SU-DHL-6 (cell line): ENCODE measurements around the gene FOXQ1.

Experiments used
- H2AFZ ChIP-seq: fragments of 200-600 bp; sonication (generic); 2 replicates; pipeline ENCODE4 v1.6.1; 2014; ENCODE audit warnings: low read depth, mild to moderate bottlenecking, moderate library complexity, mixed read lengths, antibody characterized with exemption, low read length; ENCODE audit not compliant: severe bottlenecking
- H3F3A ChIP-seq: fragments of 200-600 bp; shearing (Covaris generic); 2 replicates; pipeline ENCODE4 v1.6.0; 2016; ENCODE audit warnings: antibody characterized with exemption, mild to moderate bottlenecking; ENCODE audit not compliant: insufficient read depth
- H3K27ac ChIP-seq: fragments of 200-600 bp; sonication (generic); 2 replicates; pipeline ENCODE4 v1.5.1; 2016; ENCODE audit warnings: low read depth, mild to moderate bottlenecking, low read length, moderate library complexity, mixed read lengths
- H3K27me3 ChIP-seq: fragments of 200-600 bp; sonication (generic), shearing (Covaris generic); 2 replicates; pipeline ENCODE4 v1.6.0; 2014; ENCODE audit warnings: mild to moderate bottlenecking, low read length
- H3K36me3 ChIP-seq: fragments of 200-600 bp; sonication (generic); 2 replicates; pipeline ENCODE4 v1.6.1; 2014; ENCODE audit warnings: mild to moderate bottlenecking, low read length, mixed read lengths
- H3K4me2 ChIP-seq: fragments of 300-600, 200-600 bp; shearing (Covaris generic), sonication (generic); 2 replicates; pipeline ENCODE4 v1.6.0; 2014; ENCODE audit warnings: low read length, low read depth, mild to moderate bottlenecking; ENCODE audit not compliant: poor library complexity, severe bottlenecking
- H3K4me3 ChIP-seq: fragments of 200-600 bp; sonication (generic); 2 replicates; pipeline ENCODE4 v1.5.1; 2014; ENCODE audit warnings: antibody characterized with exemption, low read length, mild to moderate bottlenecking, mixed read lengths; ENCODE audit not compliant: insufficient read depth, poor library complexity, severe bottlenecking
- H3K79me2 ChIP-seq: fragments of 200-600 bp; sonication (generic); 2 replicates; pipeline ENCODE4 v1.6.1; 2014; ENCODE audit warnings: mild to moderate bottlenecking, low read length, moderate library complexity; ENCODE audit not compliant: insufficient read depth
- H3K9ac ChIP-seq: fragments of 200-600 bp; sonication (generic); 2 replicates; pipeline ENCODE4 v1.7.0; 2014; ENCODE audit warnings: mild to moderate bottlenecking, low read length
- H3K9me2 ChIP-seq: fragments of 200-600 bp; sonication (generic); replicated peaks from 2 replicates; pipeline ENCODE4 v1.6.1; 2014; ENCODE audit warnings: low read length; ENCODE audit not compliant: insufficient read depth
- H3K9me3 ChIP-seq: fragments of 200-600 bp; sonication (generic); 2 replicates; pipeline ENCODE4 v1.6.1; 2014; ENCODE audit warnings: low read length, mixed read lengths; ENCODE audit not compliant: insufficient read depth
- H4K20me1 ChIP-seq: fragments of 200-600 bp; sonication (generic); 2 replicates; pipeline ENCODE4 v1.6.1; 2014; ENCODE audit warnings: low read depth, mild to moderate bottlenecking, antibody characterized with exemption, low read length, moderate library complexity, mixed read lengths
- EZH2phosphoT487 ChIP-seq: fragments of 200-600 bp; sonication (generic), shearing (Covaris generic); conservative IDR thresholded peaks from 2 replicates; pipeline ENCODE4 v1.6.1; 2018; ENCODE audit warnings: mild to moderate bottlenecking, antibody characterized with exemption, low read length, moderate library complexity, mixed read lengths
- TF ChIP-seq, protein P1 (sequence below): fragments of 200-600 bp; sonication (generic); IDR thresholded peaks from one replicate; pipeline ENCODE4 v1.5.1; 2017; ENCODE audit warnings: antibody characterized with exemption, mild to moderate bottlenecking, low read length, moderate library complexity; ENCODE audit not compliant: insufficient read depth, poor library complexity, severe bottlenecking

Gene FOXQ1

DNA sequence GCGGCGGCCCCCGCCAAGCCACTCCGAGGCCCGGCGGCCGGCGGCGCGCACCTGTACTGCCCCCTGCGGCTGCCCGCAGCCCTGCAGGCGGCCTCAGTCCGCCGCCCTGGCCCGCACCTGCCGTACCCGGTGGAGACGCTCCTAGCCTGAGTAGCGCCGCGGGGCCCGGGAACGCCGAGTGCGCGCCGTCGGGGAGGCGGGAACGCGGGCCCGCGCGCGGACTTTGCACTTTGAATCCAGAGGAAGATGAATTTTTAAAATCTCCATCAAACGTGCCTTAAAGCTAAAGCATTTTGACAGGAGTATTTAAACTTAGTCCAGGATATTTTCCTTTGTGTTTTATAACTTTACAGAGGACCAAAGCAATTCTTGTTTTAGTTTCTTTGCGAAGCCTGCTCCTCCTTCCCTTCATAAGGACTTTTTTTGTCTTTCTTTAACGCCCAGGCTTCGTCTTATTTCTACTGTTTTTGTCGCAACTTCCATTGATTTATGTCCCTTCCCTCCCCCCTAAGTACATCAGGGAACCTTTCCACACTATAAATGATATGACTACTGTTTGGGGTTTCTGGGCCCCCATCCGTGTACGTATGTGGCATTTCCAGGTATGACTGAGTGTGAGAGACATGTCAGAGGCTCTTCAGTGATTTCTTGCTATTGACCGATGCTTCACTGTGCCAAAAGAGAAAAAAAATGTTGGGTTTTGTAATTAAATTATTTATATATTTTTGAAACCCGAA is 2.0 kb downstream of the FOXQ1 start:
- Histone ChIP-seq H3K27me3 (no peaks in the 10 kb centered on the region), H3K9ac (no peak overlapping the region), H3K79me2 (no peaks in the 10 kb centered on the region), H2AFZ (no peak overlapping the region), H3K9me2 (no peaks in the 10 kb centered on the region), H3K27ac (no peak overlapping the region), H3K4me3 (no peak overlapping the region), H3F3A (no peaks in the 10 kb centered on the region), H4K20me1 (no peaks in the 10 kb centered on the region), H3K4me2 (no peak overlapping the region), H3K36me3 (no peaks in the 10 kb centered on the region), H3K9me3 (no peaks in the 10 kb centered on the region)
- TF ChIP-seq, protein P1, sequence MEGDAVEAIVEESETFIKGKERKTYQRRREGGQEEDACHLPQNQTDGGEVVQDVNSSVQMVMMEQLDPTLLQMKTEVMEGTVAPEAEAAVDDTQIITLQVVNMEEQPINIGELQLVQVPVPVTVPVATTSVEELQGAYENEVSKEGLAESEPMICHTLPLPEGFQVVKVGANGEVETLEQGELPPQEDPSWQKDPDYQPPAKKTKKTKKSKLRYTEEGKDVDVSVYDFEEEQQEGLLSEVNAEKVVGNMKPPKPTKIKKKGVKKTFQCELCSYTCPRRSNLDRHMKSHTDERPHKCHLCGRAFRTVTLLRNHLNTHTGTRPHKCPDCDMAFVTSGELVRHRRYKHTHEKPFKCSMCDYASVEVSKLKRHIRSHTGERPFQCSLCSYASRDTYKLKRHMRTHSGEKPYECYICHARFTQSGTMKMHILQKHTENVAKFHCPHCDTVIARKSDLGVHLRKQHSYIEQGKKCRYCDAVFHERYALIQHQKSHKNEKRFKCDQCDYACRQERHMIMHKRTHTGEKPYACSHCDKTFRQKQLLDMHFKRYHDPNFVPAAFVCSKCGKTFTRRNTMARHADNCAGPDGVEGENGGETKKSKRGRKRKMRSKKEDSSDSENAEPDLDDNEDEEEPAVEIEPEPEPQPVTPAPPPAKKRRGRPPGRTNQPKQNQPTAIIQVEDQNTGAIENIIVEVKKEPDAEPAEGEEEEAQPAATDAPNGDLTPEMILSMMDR = no peak
- TF ChIP-seq EZH2phosphoT487 = no peak

DNA sequence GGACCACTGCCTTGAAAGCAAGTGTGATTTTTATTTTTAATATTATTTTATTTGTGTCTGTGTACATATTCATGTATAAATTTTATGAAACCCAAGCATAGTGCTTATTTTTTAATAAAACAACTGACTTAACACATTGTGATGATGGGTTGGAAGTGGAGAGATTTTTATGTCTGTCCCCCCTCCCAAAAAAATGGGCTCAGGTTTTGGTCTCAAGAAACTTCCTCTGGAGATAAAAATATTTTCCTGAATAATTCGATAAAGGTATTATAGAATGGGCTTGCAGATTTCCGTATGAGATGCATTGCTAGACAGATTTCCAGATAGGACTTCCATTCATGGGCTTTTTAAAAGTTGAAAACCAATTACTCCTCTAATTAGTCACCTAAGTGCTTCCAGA is 2.7 kb downstream of the FOXQ1 start:
- Histone ChIP-seq H4K20me1 (no peaks in the 10 kb centered on the region), H3K4me3 (no peak overlapping the region), H3K36me3 (no peaks in the 10 kb centered on the region), H3K27ac (no peak overlapping the region), H2AFZ (no peak overlapping the region), H3K9me2 (no peaks in the 10 kb centered on the region), H3K9ac (no peak overlapping the region), H3K9me3 (no peaks in the 10 kb centered on the region), H3K79me2 (no peaks in the 10 kb centered on the region), H3F3A (no peaks in the 10 kb centered on the region), H3K4me2 (no peak overlapping the region), H3K27me3 (no peaks in the 10 kb centered on the region)
- TF ChIP-seq, protein P1 = no peak
- TF ChIP-seq EZH2phosphoT487 = no peak

DNA sequence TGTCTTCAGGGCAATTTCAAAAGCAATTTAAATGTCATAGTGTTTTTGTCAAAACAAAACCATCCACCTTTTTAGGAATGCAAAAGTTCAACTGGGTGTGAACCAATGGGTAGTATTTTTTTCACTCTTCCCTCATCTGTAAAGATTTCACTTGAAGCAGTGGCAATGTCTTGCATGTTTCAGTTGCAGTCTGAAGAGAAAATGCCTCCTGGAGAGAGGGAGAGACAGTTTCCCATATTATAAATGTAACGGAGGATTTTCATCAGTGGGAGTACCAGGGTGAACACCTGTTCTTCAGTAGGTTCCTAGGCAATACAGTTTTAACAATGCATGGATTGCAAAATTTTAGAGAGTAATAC is 3.3 kb downstream of the FOXQ1 start:
- no peaks in the 10 kb centered on the region for H4K20me1 ChIP-seq
- TF ChIP-seq, protein P1 = no peak
- no peak for TF ChIP-seq EZH2phosphoT487
- H3K9ac ChIP-seq = no peak overlapping the region
- no peaks in the 10 kb centered on the region for H3K27me3 ChIP-seq
- H3K4me2 ChIP-seq = no peak overlapping the region
- no peaks in the 10 kb centered on the region for H3K36me3 ChIP-seq
- H3F3A ChIP-seq = no peaks in the 10 kb centered on the region
- no peak overlapping the region for H3K27ac ChIP-seq
- no peak overlapping the region for H2AFZ ChIP-seq
- no peaks in the 10 kb centered on the region for H3K79me2 ChIP-seq
- H3K9me2 ChIP-seq = no peaks in the 10 kb centered on the region
- H3K4me3 ChIP-seq = no peak overlapping the region
- H3K9me3 ChIP-seq = no peaks in the 10 kb centered on the region
